CD4-positive, alpha-beta memory T cell (primary cell): Measurements from ENCODE around the gene RNF130. TPM values are rescaled to one million over a fixed set of nuclear protein-coding genes. Genes with fewer than 3 reads are reported as not detected.

Source experiments
- CTCF ChIA-PET: fragments of 350-600 bp; sonication (Branson Sonifier 250); formaldehyde crosslinking; loops from one replicate; lab custom pipeline; 2021; ENCODE audit warnings: inconsistent platforms; ENCODE audit not compliant: partially characterized antibody; lab: Charles Lee
- POLR2A ChIA-PET: fragments of 350-600 bp; sonication (Branson Sonifier 250); formaldehyde crosslinking; loops from one replicate; lab custom pipeline; 2021; ENCODE audit not compliant: partially characterized antibody; lab: Charles Lee
- DNase-seq, 5 donors: peaks; one replicate each; pipeline versions ENCODE4 v3.0.0 to v3.0.0-alpha.2; 2020 to 2022; ENCODE audit warnings: mixed read lengths in 1 of 5
- H3K27ac ChIP-seq: one replicate; pipeline ENCODE4 v1.7.0; 2013; ENCODE audit warnings: low read depth, low read length
- H3K27me3 ChIP-seq: 2 replicates; pipeline ENCODE4 v1.7.0; 2013; ENCODE audit warnings: mild to moderate bottlenecking, low read length, moderate library complexity; ENCODE audit not compliant: insufficient read depth
- H3K36me3 ChIP-seq: 2 replicates; pipeline ENCODE4 v1.7.0; 2013; ENCODE audit warnings: mild to moderate bottlenecking, low read length, moderate library complexity; ENCODE audit not compliant: insufficient read depth
- H3K4me1 ChIP-seq: 2 replicates; pipeline ENCODE4 v1.7.0; 2013; ENCODE audit warnings: mild to moderate bottlenecking, low read length, moderate library complexity; ENCODE audit not compliant: insufficient read depth
- H3K4me3 ChIP-seq, 2 donors: one replicate each; pipeline ENCODE4 v1.7.0; 2013; ENCODE audit warnings: low read length in 2 of 2, mild to moderate bottlenecking in 1 of 2
- H3K9me3 ChIP-seq, 2 donors: one replicate each; pipeline ENCODE4 v1.7.0; 2013; ENCODE audit warnings: low read length in 2 of 2, control low read depth in 1 of 2; ENCODE audit not compliant: control insufficient read depth in 1 of 2
- H3K27ac Mint-ChIP-seq, 7 donors: one replicate each; pipeline ENCODE4 v1.8.0; 2020 to 2021; ENCODE audit warnings: mixed read lengths in 7 of 7, mild to moderate bottlenecking in 6 of 7, inconsistent platforms in 3 of 7, moderate library complexity in 3 of 7
- H3K27me3 Mint-ChIP-seq, 2 donors: one replicate each; pipeline ENCODE4 v1.8.0; 2020 to 2021; ENCODE audit warnings: mixed read lengths in 2 of 2
- H3K36me3 Mint-ChIP-seq, 2 donors: one replicate each; pipeline ENCODE4 v1.8.0; 2020 to 2021; ENCODE audit warnings: mixed read lengths in 2 of 2, inconsistent platforms in 1 of 2, mild to moderate bottlenecking in 1 of 2
- H3K4me1 Mint-ChIP-seq, 4 donors: one replicate each; pipeline ENCODE4 v1.8.0; 2020 to 2021; ENCODE audit warnings: mixed read lengths in 4 of 4, mild to moderate bottlenecking in 1 of 4
- H3K4me3 Mint-ChIP-seq, 8 donors: one replicate each; pipeline ENCODE4 v1.8.0; 2020 to 2021; ENCODE audit warnings: mixed read lengths in 8 of 8, mild to moderate bottlenecking in 7 of 8, moderate library complexity in 6 of 8, inconsistent platforms in 3 of 8
- H3K9me3 Mint-ChIP-seq, 8 donors: one replicate each; pipeline ENCODE4 v1.8.0; 2020 to 2021; ENCODE audit warnings: mixed read lengths in 8 of 8, mild to moderate bottlenecking in 5 of 8, inconsistent platforms in 3 of 8, moderate library complexity in 1 of 8
- intact Hi-C: fragments of 100-400 bp; cut with micrococcal nuclease; formaldehyde crosslinking; loops from one replicate; pipeline ENCODE4 v1.15.1; 2023
- polyA plus RNA-seq, 2 donors: library from polyadenylated mRNA; unstranded; fragments of 300-500 nt; fragmentation: Illumina TruSeq; gene quantifications; one replicate each; pipeline ENCODE4 v1.2.3, GENCODE V29; 2021
- total RNA-seq, 2 experiments: library from RNA; stranded (reverse); gene quantifications; one replicate each; pipeline ENCODE4 v1.2.3, GENCODE V29; 2021

Gene RNF130
- total and polyA plus RNA-seq, 4 experiments from 2014 or later, result 16.8 to 21.2 (median 18.0) TPM

DNA sequence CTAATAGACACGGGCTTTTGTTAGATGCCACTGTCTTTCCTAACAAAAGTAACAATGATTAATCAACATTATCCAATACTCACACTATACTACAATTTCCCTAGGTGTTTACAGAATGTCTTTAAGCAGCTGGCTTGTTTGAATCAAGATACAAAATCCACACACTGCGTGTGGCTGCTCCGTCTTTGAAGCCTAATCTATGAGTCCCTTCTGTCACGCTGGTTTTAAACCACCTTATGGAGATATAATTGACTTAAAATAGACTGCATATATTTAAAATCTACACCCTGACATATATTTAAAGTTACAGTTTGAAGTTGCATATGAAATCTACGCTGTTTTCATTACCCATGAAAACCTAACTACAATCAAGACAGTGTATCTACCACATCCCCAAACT is 89.9 kb downstream of the RNF130 start:
- no peak overlapping the region for H3K27ac ChIP-seq
- no peaks in the 10 kb centered on the region for H3K9me3 ChIP-seq
- DNase-seq, result no peak
- ChIA-PET POLR2A (no interaction called here), CTCF (no interaction called here)
- no peaks in the 10 kb centered on the region for H3K36me3 ChIP-seq
- Mint-ChIP-seq H3K4me3 (no peak overlapping the region), H3K36me3 (peaks cover 15 to 17% of the 10 kb centered on the region in 2 donors), H3K27ac (peak overlapping the region in 1 of 7 donors; percentile 11), H3K9me3 (no peaks in the 10 kb centered on the region), H3K4me1 (no peaks in the 10 kb centered on the region), H3K27me3 (no peaks in the 10 kb centered on the region)
- intact Hi-C loops, result no loop called here
- H3K4me1 ChIP-seq, result no peaks in the 10 kb centered on the region
- H3K27me3 ChIP-seq, result no peaks in the 10 kb centered on the region
- no peak overlapping the region for H3K4me3 ChIP-seq

DNA sequence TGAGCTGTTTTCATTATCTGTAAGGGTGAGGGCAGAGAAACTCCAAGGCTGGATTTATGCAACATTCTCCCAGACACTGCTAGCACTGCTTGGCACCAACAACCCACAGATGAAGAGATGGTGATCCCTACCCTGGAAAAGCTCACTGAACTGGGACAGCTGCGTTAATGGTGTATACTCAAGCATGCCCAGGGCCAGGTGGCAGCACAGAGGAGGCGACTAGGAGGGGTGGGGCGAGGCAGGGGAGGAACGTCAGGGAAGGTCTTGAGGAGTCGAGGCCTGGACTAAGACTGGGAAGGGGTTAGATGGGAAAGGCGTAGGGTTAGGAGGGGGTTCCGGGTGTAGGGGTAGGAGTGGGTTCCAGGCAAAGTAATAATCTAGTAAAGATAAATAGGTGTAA is 90.8 kb downstream of the RNF130 start:
- H3K4me1 ChIP-seq, result no peaks in the 10 kb centered on the region
- Mint-ChIP-seq H3K27me3 (no peaks in the 10 kb centered on the region), H3K9me3 (no peaks in the 10 kb centered on the region), H3K4me3 (no peak overlapping the region), H3K36me3 (peaks cover 18 to 19% of the 10 kb centered on the region in 2 donors), H3K27ac (no peak overlapping the region), H3K4me1 (no peaks in the 10 kb centered on the region)
- intact Hi-C loops, result no loop called here
- ChIA-PET CTCF (no interaction called here), POLR2A (no interaction called here)
- DNase-seq, result no peak
- no peak overlapping the region for H3K4me3 ChIP-seq
- no peaks in the 10 kb centered on the region for H3K36me3 ChIP-seq
- H3K27ac ChIP-seq, result no peak overlapping the region
- no peaks in the 10 kb centered on the region for H3K27me3 ChIP-seq
- no peaks in the 10 kb centered on the region for H3K9me3 ChIP-seq

DNA sequence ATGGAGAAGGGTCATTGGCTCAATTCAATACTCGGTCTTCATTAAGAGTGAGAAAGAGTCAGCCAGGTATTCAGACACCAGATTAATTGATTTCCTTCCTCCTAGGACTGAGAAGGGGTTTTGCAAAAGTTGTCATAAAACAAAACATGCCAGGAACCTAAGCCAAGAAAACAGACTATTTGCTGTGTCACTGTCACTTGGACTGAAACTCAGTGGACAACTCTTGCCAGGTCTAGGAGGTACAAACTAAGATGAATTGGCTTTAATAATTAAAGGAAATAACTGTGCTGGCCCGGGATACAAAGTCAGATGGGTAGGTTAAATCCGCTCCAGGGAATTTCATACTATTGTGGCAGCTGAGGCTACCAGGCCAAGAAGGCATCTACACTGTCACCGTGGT is 92.8 kb downstream of the RNF130 start:
- no peaks in the 10 kb centered on the region for H3K27me3 ChIP-seq
- H3K27me3 Mint-ChIP-seq, result no peaks in the 10 kb centered on the region
- H3K27ac ChIP-seq, result no peak overlapping the region
- no peak overlapping the region for H3K27ac Mint-ChIP-seq
- peaks cover 26 to 27% of the 10 kb centered on the region in 2 donors for H3K36me3 Mint-ChIP-seq
- intact Hi-C loops, result loop anchor here (10.0 kb wide), 1 partner anchor 174 kb away; the partner anchor contains the start of gene MGAT4B
- DNase-seq, result no peak
- no peak overlapping the region for H3K4me3 Mint-ChIP-seq
- no peaks in the 10 kb centered on the region for H3K4me1 ChIP-seq
- H3K36me3 ChIP-seq, result no peaks in the 10 kb centered on the region
- no peaks in the 10 kb centered on the region for H3K4me1 Mint-ChIP-seq
- ChIA-PET POLR2A (no interaction called here), CTCF (no interaction called here)
- H3K9me3 ChIP-seq, result no peaks in the 10 kb centered on the region
- no peak overlapping the region for H3K4me3 ChIP-seq
- no peaks in the 10 kb centered on the region for H3K9me3 Mint-ChIP-seq

DNA sequence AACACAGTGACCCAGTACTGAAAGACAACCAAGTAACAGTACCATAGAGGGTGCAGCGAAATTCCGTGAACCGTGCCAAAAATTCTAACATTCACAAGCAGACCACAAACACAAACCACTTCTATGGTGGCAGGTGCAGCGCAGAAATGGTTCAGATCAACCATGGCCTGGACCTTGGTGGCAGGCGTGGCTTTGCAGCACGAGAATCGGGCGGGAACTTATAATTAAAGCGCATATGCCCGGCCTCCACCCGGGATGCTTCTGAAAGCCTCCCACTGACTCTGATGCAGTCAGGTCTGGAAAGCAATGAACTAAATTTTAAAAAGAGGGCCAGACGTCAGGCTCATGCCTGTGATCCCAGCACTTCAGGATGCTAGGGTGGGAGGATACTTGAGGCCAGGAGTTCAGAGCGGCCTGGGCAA is 95.8 kb downstream of the RNF130 start:
- Mint-ChIP-seq H3K4me1 (peaks cover 0 to 4% (median 3%) of the 10 kb centered on the region in 4 donors), H3K36me3 (peaks cover 31 to 32% of the 10 kb centered on the region in 2 donors), H3K4me3 (no peak overlapping the region), H3K9me3 (no peaks in the 10 kb centered on the region), H3K27ac (no peak overlapping the region), H3K27me3 (no peaks in the 10 kb centered on the region)
- Histone ChIP-seq H3K9me3 (no peaks in the 10 kb centered on the region), H3K4me1 (no peaks in the 10 kb centered on the region), H3K27ac (no peak overlapping the region), H3K36me3 (no peaks in the 10 kb centered on the region), H3K4me3 (no peak overlapping the region), H3K27me3 (no peaks in the 10 kb centered on the region)
- intact Hi-C loops, result loop anchor here (10.0 kb wide), 1 partner anchor 171 kb away; the partner anchor contains the start of gene MGAT4B
- ChIA-PET POLR2A (no interaction called here), CTCF (interaction anchor here (1.2 kb wide), 1 partner anchor 174 kb away, joined by 5 read pairs; no protein-coding TSS in a partner anchor)
- no peak for DNase-seq

DNA sequence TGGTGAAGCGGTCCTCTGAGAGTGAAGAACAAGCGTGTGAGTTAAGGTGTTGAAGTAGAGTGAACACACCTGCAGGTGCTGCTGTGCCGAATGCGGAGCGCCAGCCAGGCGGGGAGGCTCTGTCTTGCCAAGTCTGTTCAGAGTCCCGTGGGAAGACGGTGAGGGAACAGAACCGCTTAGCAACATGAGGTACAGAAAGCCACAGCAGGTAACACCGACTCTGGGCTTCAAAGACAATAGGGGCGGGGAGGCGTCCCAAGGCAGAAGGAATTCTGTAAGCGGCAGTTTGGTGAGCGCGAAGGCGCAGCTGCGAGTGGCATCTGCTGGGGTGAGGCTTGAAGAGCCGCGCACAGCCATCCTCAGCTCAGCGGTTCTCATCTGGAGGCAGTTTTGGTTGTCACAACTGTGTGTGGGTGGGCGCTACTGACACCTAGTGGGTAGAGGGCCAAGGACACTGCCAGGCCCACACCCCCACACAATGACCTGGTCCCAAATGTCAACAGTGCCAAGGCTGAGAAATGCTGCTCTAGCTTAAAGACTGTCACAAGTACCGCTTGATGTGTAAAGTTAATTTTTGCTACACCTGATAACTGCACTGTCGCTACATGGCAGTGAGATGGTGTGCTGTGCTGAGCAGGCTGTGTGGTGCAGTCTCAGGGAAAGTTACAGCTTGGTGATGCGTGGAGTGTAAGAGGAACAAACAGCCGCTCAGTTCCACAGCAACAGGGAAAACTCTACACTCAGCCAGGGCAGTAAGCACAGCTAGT is 96.4 kb downstream of the RNF130 start:
- no peak overlapping the region for H3K27ac Mint-ChIP-seq
- H3K36me3 Mint-ChIP-seq, result peaks cover 31 to 32% of the 10 kb centered on the region in 2 donors
- Histone ChIP-seq H3K9me3 (no peaks in the 10 kb centered on the region), H3K36me3 (no peaks in the 10 kb centered on the region), H3K27ac (no peak overlapping the region), H3K4me1 (no peaks in the 10 kb centered on the region), H3K4me3 (no peak overlapping the region), H3K27me3 (no peaks in the 10 kb centered on the region)
- no peak overlapping the region for H3K4me3 Mint-ChIP-seq
- peak in 4 of 5 donors; percentile 3 to 17 (median 14) for DNase-seq
- H3K27me3 Mint-ChIP-seq, result no peaks in the 10 kb centered on the region
- intact Hi-C loops, result loop anchor here (10.0 kb wide), 1 partner anchor 170 kb away; the partner anchor contains the start of gene MGAT4B
- POLR2A ChIA-PET, result no interaction called here
- H3K9me3 Mint-ChIP-seq, result no peaks in the 10 kb centered on the region
- CTCF ChIA-PET, result interaction anchor here (1.2 kb wide), 1 partner anchor 173 kb away, joined by 5 read pairs; no protein-coding TSS in a partner anchor
- H3K4me1 Mint-ChIP-seq, result peaks cover 0 to 4% (median 3%) of the 10 kb centered on the region in 4 donors

DNA sequence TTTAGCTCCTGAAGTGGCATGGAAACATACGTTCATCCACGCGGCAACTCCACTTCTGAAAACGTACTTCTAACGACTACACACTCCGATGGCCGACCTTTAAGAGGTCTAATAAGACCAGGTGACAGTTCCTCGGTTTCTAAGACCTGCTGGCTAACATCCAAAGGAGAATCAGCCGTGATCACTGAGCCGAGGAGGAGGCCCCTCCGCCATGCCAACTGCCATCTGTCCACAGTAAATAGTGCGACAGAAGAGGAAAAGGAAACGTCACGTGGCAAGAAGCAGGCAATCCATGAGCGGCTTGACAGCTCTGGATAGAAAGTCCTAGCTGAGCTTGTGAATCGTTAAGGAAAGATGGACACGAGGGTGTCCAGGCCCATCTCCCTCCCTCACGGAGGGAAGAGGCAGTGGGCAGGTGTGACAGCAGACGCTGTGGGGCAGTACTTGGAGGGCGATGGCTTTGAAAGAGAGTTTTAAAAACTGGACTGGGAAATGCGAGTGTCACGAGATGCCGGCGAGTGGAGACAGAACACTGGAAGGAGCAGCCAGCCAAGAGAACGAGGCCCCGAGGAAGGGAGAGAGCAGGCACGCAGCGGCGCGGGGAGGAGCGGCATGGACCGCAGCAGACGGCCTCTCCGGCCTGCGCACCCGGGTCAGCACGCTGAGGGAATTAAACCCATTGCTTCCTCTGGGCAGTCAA is 97.2 kb downstream of the RNF130 start:
- Histone ChIP-seq H3K4me1 (no peaks in the 10 kb centered on the region), H3K9me3 (no peaks in the 10 kb centered on the region), H3K36me3 (no peaks in the 10 kb centered on the region), H3K27ac (no peak overlapping the region), H3K27me3 (no peaks in the 10 kb centered on the region), H3K4me3 (no peak overlapping the region)
- H3K4me3 Mint-ChIP-seq, result no peak overlapping the region
- no peak overlapping the region for H3K27ac Mint-ChIP-seq
- no peaks in the 10 kb centered on the region for H3K27me3 Mint-ChIP-seq
- CTCF ChIA-PET, result interaction anchor here (1.2 kb wide), 1 partner anchor 173 kb away, joined by 5 read pairs; no protein-coding TSS in a partner anchor
- no peaks in the 10 kb centered on the region for H3K9me3 Mint-ChIP-seq
- POLR2A ChIA-PET, result no interaction called here
- intact Hi-C loops, result loop anchor here (10.0 kb wide), 1 partner anchor 170 kb away; the partner anchor contains the start of gene MGAT4B
- peaks cover 0 to 4% (median 3%) of the 10 kb centered on the region in 4 donors for H3K4me1 Mint-ChIP-seq
- H3K36me3 Mint-ChIP-seq, result peaks cover 30 to 32% of the 10 kb centered on the region in 2 donors
- DNase-seq, result no peak

DNA sequence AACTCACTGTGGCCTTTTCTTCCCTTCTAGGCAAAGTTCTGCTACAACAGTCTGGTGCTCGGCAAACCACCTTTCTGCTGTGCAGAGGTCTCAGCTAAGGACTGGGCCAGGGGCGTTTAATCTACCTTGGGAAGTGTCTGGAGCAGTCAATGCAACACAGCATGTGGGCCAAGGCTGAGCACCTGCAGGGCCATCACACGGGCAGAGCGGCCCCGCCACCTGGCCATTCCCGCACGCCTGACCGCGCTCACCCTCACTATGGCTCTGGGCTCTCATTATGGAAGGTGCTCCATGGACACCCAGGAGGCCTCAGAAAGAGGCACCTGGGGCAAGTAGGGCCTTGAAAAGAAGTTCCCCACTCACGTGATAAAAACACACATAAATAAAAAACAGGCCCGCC is 98.2 kb downstream of the RNF130 start:
- DNase-seq, result no peak
- Histone ChIP-seq H3K4me1 (no peaks in the 10 kb centered on the region), H3K4me3 (no peak overlapping the region), H3K36me3 (no peaks in the 10 kb centered on the region), H3K27me3 (no peaks in the 10 kb centered on the region), H3K27ac (no peak overlapping the region), H3K9me3 (no peaks in the 10 kb centered on the region)
- CTCF ChIA-PET, result interaction anchor here (0.6 kb wide), 1 partner anchor 135 kb away, joined by 4 read pairs; no protein-coding TSS in a partner anchor
- peaks cover 0 to 4% (median 3%) of the 10 kb centered on the region in 4 donors for H3K4me1 Mint-ChIP-seq
- H3K27ac Mint-ChIP-seq, result no peak overlapping the region
- H3K36me3 Mint-ChIP-seq, result peaks cover 20 to 31% of the 10 kb centered on the region in 2 donors
- H3K27me3 Mint-ChIP-seq, result no peaks in the 10 kb centered on the region
- no peak overlapping the region for H3K4me3 Mint-ChIP-seq
- H3K9me3 Mint-ChIP-seq, result no peaks in the 10 kb centered on the region
- POLR2A ChIA-PET, result no interaction called here
- intact Hi-C loops, result loop anchor here (10.0 kb wide), 1 partner anchor 169 kb away; the partner anchor contains the start of gene MGAT4B
